K562 (cell line): ENCODE data around the gene PANX1. TPM values are rescaled to one million over a fixed set of nuclear protein-coding genes. Genes with fewer than 3 reads are reported as not detected.

Source experiments
- ATAC-seq: fragments of 200-7000 bp; cut with Tn5 transposase; 3 replicates; pipeline ENCODE4 v1.9.1; 2020; ENCODE audit warnings: moderate library complexity
- BruUV-seq: library from RNA; stranded (reverse); fragments of 400-500 nt; replicated peaks from 2 replicates; lab custom pipeline; 2021; lab: Mats Ljungman, UMichigan
- CTCF ChIA-PET: fragments of 300-600 bp; formaldehyde crosslinking; extraction: SDS; loops from one replicate; lab custom pipeline; 2021; ENCODE audit warnings: low intra/inter-chr PET ratio; lab: Yijun Ruan, JAX
- POLR2A ChIA-PET: fragments of 300-600, 350-650 bp; sonication (Branson Sonifier 250); formaldehyde crosslinking; extraction: SDS; loops from one replicate; lab custom pipeline; 2021; ENCODE audit warnings: antibody characterized with exemption, inconsistent platforms; lab: Yijun Ruan, JAX
- DNase-seq, 4 experiments: peaks; one replicate each; pipeline versions ENCODE4 v3.0.0 to v3.0.0-alpha.2; 2011 to 2018; ENCODE audit warnings: low spot score in 3 of 4, mixed read lengths in 3 of 4; ENCODE audit errors: extremely low read depth in 1 of 4
- FAIRE-seq: peaks from 2 replicates; lab custom pipeline; 2011; peaks lifted over from hg19 to GRCh38; lab: Jason Lieb, UNC
- H2AFZ ChIP-seq: 2 replicates; pipeline ENCODE4 v1.6.0; 2011; ENCODE audit warnings: low read depth, low read length, control low read depth, inconsistent platforms
- H3K27ac ChIP-seq: fragments of 200-600 bp; 3 replicates; pipeline ENCODE4 v1.8.0; 2011; ENCODE audit warnings: low read depth, mild to moderate bottlenecking, control low read depth, inconsistent platforms, low read length, moderate library complexity, mixed read lengths; ENCODE audit errors: extremely low read depth
- H3K27me3 ChIP-seq, 2 experiments: fragments of 300-600 bp in 1 of 2; 2 replicates in 1 of 2; 3 replicates in 1 of 2; pipeline versions ENCODE4 v1.6.0 to v1.8.0; 2011; ENCODE audit warnings: inconsistent platforms in 2 of 2, low read length in 2 of 2, mild to moderate bottlenecking in 1 of 2, mixed read lengths in 1 of 2, moderate library complexity in 1 of 2; ENCODE audit not compliant: control insufficient read depth in 2 of 2, insufficient read depth in 2 of 2
- H3K36me3 ChIP-seq: fragments of 300-600 bp; 3 replicates; pipeline ENCODE4 v1.8.0; 2011; ENCODE audit warnings: mild to moderate bottlenecking, low read length, inconsistent platforms; ENCODE audit not compliant: control insufficient read depth, insufficient read depth
- H3K4me1 ChIP-seq, 2 experiments: fragments of 200-600 bp in 1 of 2; replicated peaks in 1 of 2; 2 replicates in 1 of 2; 3 replicates in 1 of 2; pipeline versions ENCODE4 v1.5.1 to v1.8.0; 2011; ENCODE audit warnings: inconsistent platforms in 2 of 2, low read length in 2 of 2, mild to moderate bottlenecking in 1 of 2, mixed read lengths in 1 of 2, moderate library complexity in 1 of 2; ENCODE audit not compliant: control insufficient read depth in 2 of 2, insufficient read depth in 2 of 2
- H3K4me2 ChIP-seq: 2 replicates; pipeline ENCODE4 v1.6.1; 2011; ENCODE audit warnings: low read length, control low read depth, inconsistent platforms, mixed read lengths; ENCODE audit not compliant: insufficient read depth
- H3K4me3 ChIP-seq: fragments of 200-600 bp; sonication (generic), shearing (Covaris generic); 2 replicates; pipeline ENCODE4 v1.5.1; 2016; ENCODE audit warnings: control low read depth, inconsistent platforms
- H3K79me2 ChIP-seq: fragments of 200-600 bp; 3 replicates; pipeline ENCODE4 v1.8.0; 2011; ENCODE audit warnings: low read length, inconsistent platforms; ENCODE audit not compliant: control insufficient read depth, insufficient read depth
- H3K9ac ChIP-seq, 2 experiments: 2 replicates each; pipeline versions ENCODE4 v1.6.0 to v1.6.1; 2011; ENCODE audit warnings: low read depth in 2 of 2, low read length in 2 of 2, control low read depth in 1 of 2, inconsistent platforms in 1 of 2, mild to moderate bottlenecking in 1 of 2, mixed read lengths in 1 of 2; ENCODE audit not compliant: insufficient read depth in 1 of 2
- H3K9me1 ChIP-seq: one replicate; pipeline ENCODE4 v1.6.0; 2011; ENCODE audit warnings: inconsistent platforms, mild to moderate bottlenecking, low read length, moderate library complexity; ENCODE audit not compliant: control insufficient read depth, insufficient read depth
- H3K9me3 ChIP-seq: replicated peaks from 2 replicates; pipeline ENCODE4 v1.5.1; 2011; ENCODE audit warnings: low read depth, low read length, inconsistent platforms; ENCODE audit not compliant: control insufficient read depth, insufficient read depth
- H4K20me1 ChIP-seq: replicated peaks from 2 replicates; pipeline ENCODE4 v1.6.1; 2011; ENCODE audit warnings: low read length, inconsistent platforms, mixed read lengths; ENCODE audit not compliant: control insufficient read depth, insufficient read depth
- CC2D1A ChIP-seq: fragments of 450-650 bp; IDR thresholded peaks from 2 replicates; pipeline ENCODE4 v1.6.1; 2017; ENCODE audit warnings: mild to moderate bottlenecking
- CHCHD3 ChIP-seq: fragments of 250-450 bp; sonication (Bioruptor Pico); IDR thresholded peaks from 2 replicates; pipeline ENCODE4 v2.1.2; 2022; ENCODE audit warnings: mild to moderate bottlenecking
- FOXJ2 ChIP-seq: fragments of 200-800 bp; sonication (Bioruptor generic); IDR thresholded peaks from 2 replicates; pipeline ENCODE4 v1.6.1; 2016; ENCODE audit warnings: missing genetic modification characterization, missing compliant biosample characterization
- HOXB6 ChIP-seq: fragments of 250-450 bp; sonication (Bioruptor Pico); IDR thresholded peaks from 2 replicates; pipeline ENCODE4 v1.5.1; 2022; ENCODE audit warnings: mild to moderate bottlenecking, borderline replicate concordance
- NR0B1 ChIP-seq: fragments of 450-650 bp; IDR thresholded peaks from one replicate; pipeline ENCODE4 v1.6.1; 2018; ENCODE audit warnings: mild to moderate bottlenecking, moderate library complexity; ENCODE audit not compliant: partially characterized antibody
- SMC3 ChIP-seq: conservative IDR thresholded peaks from 2 replicates; pipeline ENCODE4 v1.6.1; 2011; ENCODE audit warnings: low read depth, low read length, improper control_type of control experiment; ENCODE audit not compliant: insufficient read depth
- SPI1 ChIP-seq: IDR thresholded peaks from 2 replicates; pipeline ENCODE4 v1.6.1; 2011; ENCODE audit warnings: low read depth, low read length, control low read depth, borderline replicate concordance
- SUPT5H ChIP-seq: fragments of 450-650 bp; IDR thresholded peaks from 2 replicates; pipeline ENCODE4 v1.6.1; 2016
- TSC22D4 ChIP-seq: fragments of 450-650 bp; IDR thresholded peaks from 2 replicates; pipeline ENCODE4 v1.6.1; 2016; ENCODE audit warnings: missing genetic modification characterization, missing biosample characterization, control low read depth
- WGBS: fragments of 100-300 bp; shearing (Covaris generic); methylation state at CpG from one replicate; pipeline ENCODE4 v1.1.6; 2016; ENCODE audit warnings: low coverage, mixed read lengths; ENCODE audit not compliant: insufficient coverage; ENCODE audit errors: missing lambda C conversion rate; 5-methylcytosine and 5-hydroxymethylcytosine counted together
- in situ Hi-C: fragments of 300-500 bp; cut with MboI; formaldehyde crosslinking; loops from 4 replicates; pipeline ENCODE4 v1.15.0; 2018; ENCODE audit warnings: inconsistent platforms, mixed read lengths
- intact Hi-C: fragments of 100-400 bp; cut with micrococcal nuclease; formaldehyde crosslinking; loops from 2 replicates; pipeline ENCODE4 v1.14.2; 2022
- polyA plus RNA-seq, 8 experiments: library from polyadenylated mRNA; depleted of rRNA in 4 of 8; stranded (reverse) in 5 of 8; unstranded in 3 of 8; fragments of >200 nt; fragmentation: Nextera tagmentation in 2 of 8; fragmentation: Illumina TruSeq in 1 of 8; extraction: Ambion mirVana in 2 of 8; extraction: Trizol in 1 of 8; gene quantifications; 2 replicates each; pipeline versions ENCODE4 v1.2.1 to v1.2.3, GENCODE V29; 2011 to 2014; ENCODE audit warnings: inconsistent platforms in 1 of 8, missing spikeins in 1 of 8
- total RNA-seq, 7 experiments: library from RNA; depleted of rRNA in 6 of 7; stranded (reverse); fragments of >200 nt in 6 of 7; fragmentation: Illumina TruSeq in 2 of 7; extraction: Trizol in 2 of 7; gene quantifications; 2 replicates each; pipeline versions ENCODE4 v1.2.1 to v1.2.3, GENCODE V29; 2011 to 2021; ENCODE audit warnings: low replicate concordance in 1 of 7
- TF ChIP-seq, protein P1 (sequence below): sonication (generic); formaldehyde crosslinking; IDR thresholded peaks from 2 replicates; pipeline ENCODE4 v1.8.0; 2023; ENCODE audit warnings: missing genetic modification reagents, mild to moderate bottlenecking, borderline replicate concordance

PANX1 gene
- total and polyA plus RNA-seq, 9 of the 15 experiments (the other 6 are each of a cell fraction or from before 2014, with no cell fraction given) = 1.9 to 14.8 (median 10.1) TPM

DNA sequence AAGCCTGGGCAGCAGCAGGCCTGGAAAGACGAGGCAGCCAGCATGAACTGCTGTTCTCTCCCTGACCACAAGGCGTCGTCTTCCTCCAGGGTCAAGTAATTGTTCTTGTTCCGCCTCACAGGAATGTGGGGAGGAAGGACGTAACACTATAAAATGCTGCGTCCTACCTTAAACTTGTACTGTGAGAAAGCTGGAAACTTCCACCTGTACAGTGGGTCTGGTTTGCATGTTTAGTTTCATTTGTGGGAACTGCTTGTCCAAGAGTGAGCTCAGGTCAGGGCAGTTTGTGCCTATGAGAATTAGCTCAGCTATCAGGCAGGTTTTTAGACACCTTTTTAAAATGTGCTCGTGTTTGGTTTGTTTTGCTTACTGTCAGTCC is 55.2 kb downstream of the PANX1 start:
- BruUV-seq = no TSS peak
- no peaks in the 10 kb centered on the region; a peak in 1 of 5 replicates for H3K4me1 ChIP-seq
- POLR2A ChIA-PET = interaction anchor here (0.8 to 1.8 kb wide), 3 partner anchors 10 to 277 kb away, joined by 3 to 6 read pairs (median 5); no protein-coding TSS in a partner anchor
- CTCF ChIA-PET = interaction anchor here (0.7 to 1.2 kb wide), 2 partner anchors 234 to 321 kb away, joined by 3 to 4 read pairs; no protein-coding TSS in a partner anchor
- H2AFZ ChIP-seq = peak overlapping the region; percentile 56; the same call in 1 of the 2 replicates
- no peaks in the 10 kb centered on the region for H3K79me2 ChIP-seq
- H3K36me3 ChIP-seq = peaks cover 27% of the 10 kb centered on the region; the same call in 2 of the 3 replicates
- H3K27ac ChIP-seq = no peak overlapping the region
- in situ Hi-C loops = no loop called here
- H3K4me3 ChIP-seq = no peak overlapping the region
- FAIRE-seq = peak; percentile 94
- 10% methylated on average over 7 of the region's 7 CpGs for WGBS
- ATAC-seq = peak; percentile 96
- peak; percentile 61 to 80 (median 66) for DNase-seq
- no peaks in the 10 kb centered on the region for H3K9me1 ChIP-seq
- H3K4me2 ChIP-seq = peak overlapping the region; percentile 40; the same call in 1 of the 2 replicates
- no peak overlapping the region for H3K9ac ChIP-seq
- intact Hi-C loops = loop anchor here (1.0 to 5.0 kb wide), 2 partner anchors 233 to 320 kb away; no protein-coding TSS in a partner anchor
- H3K27me3 ChIP-seq = no peaks in the 10 kb centered on the region
- no peaks in the 10 kb centered on the region for H4K20me1 ChIP-seq
- no peaks in the 10 kb centered on the region for H3K9me3 ChIP-seq
- no peak for TF ChIP-seq NR0B1
- no peak for TF ChIP-seq SUPT5H
- TF ChIP-seq TSC22D4 (tag) = no peak
- TF ChIP-seq HOXB6 = no peak
- TF ChIP-seq, protein P1, sequence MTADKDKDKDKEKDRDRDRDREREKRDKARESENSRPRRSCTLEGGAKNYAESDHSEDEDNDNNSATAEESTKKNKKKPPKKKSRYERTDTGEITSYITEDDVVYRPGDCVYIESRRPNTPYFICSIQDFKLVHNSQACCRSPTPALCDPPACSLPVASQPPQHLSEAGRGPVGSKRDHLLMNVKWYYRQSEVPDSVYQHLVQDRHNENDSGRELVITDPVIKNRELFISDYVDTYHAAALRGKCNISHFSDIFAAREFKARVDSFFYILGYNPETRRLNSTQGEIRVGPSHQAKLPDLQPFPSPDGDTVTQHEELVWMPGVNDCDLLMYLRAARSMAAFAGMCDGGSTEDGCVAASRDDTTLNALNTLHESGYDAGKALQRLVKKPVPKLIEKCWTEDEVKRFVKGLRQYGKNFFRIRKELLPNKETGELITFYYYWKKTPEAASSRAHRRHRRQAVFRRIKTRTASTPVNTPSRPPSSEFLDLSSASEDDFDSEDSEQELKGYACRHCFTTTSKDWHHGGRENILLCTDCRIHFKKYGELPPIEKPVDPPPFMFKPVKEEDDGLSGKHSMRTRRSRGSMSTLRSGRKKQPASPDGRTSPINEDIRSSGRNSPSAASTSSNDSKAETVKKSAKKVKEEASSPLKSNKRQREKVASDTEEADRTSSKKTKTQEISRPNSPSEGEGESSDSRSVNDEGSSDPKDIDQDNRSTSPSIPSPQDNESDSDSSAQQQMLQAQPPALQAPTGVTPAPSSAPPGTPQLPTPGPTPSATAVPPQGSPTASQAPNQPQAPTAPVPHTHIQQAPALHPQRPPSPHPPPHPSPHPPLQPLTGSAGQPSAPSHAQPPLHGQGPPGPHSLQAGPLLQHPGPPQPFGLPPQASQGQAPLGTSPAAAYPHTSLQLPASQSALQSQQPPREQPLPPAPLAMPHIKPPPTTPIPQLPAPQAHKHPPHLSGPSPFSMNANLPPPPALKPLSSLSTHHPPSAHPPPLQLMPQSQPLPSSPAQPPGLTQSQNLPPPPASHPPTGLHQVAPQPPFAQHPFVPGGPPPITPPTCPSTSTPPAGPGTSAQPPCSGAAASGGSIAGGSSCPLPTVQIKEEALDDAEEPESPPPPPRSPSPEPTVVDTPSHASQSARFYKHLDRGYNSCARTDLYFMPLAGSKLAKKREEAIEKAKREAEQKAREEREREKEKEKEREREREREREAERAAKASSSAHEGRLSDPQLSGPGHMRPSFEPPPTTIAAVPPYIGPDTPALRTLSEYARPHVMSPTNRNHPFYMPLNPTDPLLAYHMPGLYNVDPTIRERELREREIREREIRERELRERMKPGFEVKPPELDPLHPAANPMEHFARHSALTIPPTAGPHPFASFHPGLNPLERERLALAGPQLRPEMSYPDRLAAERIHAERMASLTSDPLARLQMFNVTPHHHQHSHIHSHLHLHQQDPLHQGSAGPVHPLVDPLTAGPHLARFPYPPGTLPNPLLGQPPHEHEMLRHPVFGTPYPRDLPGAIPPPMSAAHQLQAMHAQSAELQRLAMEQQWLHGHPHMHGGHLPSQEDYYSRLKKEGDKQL (CRISPR knock-in tag) = no peak
- no peak for TF ChIP-seq SPI1
- TF ChIP-seq FOXJ2 (tag) = no peak
- no peak for TF ChIP-seq CHCHD3 (CRISPR knock-in tag)
- TF ChIP-seq CC2D1A = no peak
- peak; percentile 83 for TF ChIP-seq SMC3
